ENCODE data around the gene SPN. TPM values are rescaled to one million over a fixed set of nuclear protein-coding genes. Genes with fewer than 3 reads are reported as not detected.

Gene SPN
- total and polyA plus RNA-seq, 9 of the 15 experiments (the other 6 are each of a cell fraction or from before 2014, with no cell fraction given), result 24.3 to 225 (median 79.4) TPM

GRCh38 chr16:29699324-29700219, 36.5 kb downstream of the SPN start (continued):
- TF ChIP-seq ARID3B (CRISPR knock-in tag; IDR thresholded peaks at IDR 0.05; ENCODE audit: borderline replicate concordance), result 0 out of 2 replicates have a peak, but pooled peaks have one; percentile 38
- TF ChIP-seq ARID3A (IDR thresholded peaks at IDR 0.05; ENCODE audit: borderline replicate concordance, low read depth, low read length), result no peak
- no peak for TF ChIP-seq ZNF655 (CRISPR knock-in tag; IDR thresholded peaks at IDR 0.05)
- TF ChIP-seq OTX1 (CRISPR knock-in tag; IDR thresholded peaks at IDR 0.05), result 0 out of 2 replicates have a peak, but pooled peaks have one; percentile 2
- TF ChIP-seq ZFP91 (CRISPR knock-in tag; IDR thresholded peaks at IDR 0.05), result no peak
- TF ChIP-seq TFAP4 (CRISPR knock-in tag; IDR thresholded peaks at IDR 0.05; ENCODE audit: borderline replicate concordance), result 0 out of 2 replicates have a peak, but pooled peaks have one; percentile 11
- peak in 1 of 2 experiments; percentile 19; a peak in 1 of 4 replicates for TF ChIP-seq HDAC1 (IDR thresholded peaks at IDR 0.05)
- TF ChIP-seq SREBF1 (IDR thresholded peaks at IDR 0.05; ENCODE audit: borderline replicate concordance, low read depth, low read length), result no peak
